Uterus (tissue), 2 donors: Measurements from ENCODE around the gene COL5A2.

ENCODE experiments used
- CTCF ChIP-seq, 4 experiments: fragments of 200-600 bp in 2 of 4; fragments of 450-650 bp in 2 of 4; sonication (generic) in 2 of 4; IDR thresholded peaks; one replicate each; pipeline ENCODE4 v1.5.1; 2016 to 2019; ENCODE audit warnings: antibody characterized with exemption in 4 of 4, mild to moderate bottlenecking in 2 of 4, moderate library complexity in 1 of 4
- POLR2A ChIP-seq, 2 donors: fragments of 450-650 bp; IDR thresholded peaks; one replicate each; pipeline ENCODE4 v1.6.1; 2016; ENCODE audit warnings: antibody characterized with exemption in 2 of 2, mild to moderate bottlenecking in 1 of 2, moderate library complexity in 1 of 2

- TF ChIP-seq CTCF (IDR thresholded peaks at IDR 0.05) (no peak), POLR2A (IDR thresholded peaks at IDR 0.05) (no peak)
Measured at GRCh38 chr2:189188115-189188805, 8.7 kb upstream of the COL5A2 start.
